SK-N-SH treated with all-trans-retinoic acid at 6 μM for 48 hours (cell line): ENCODE measurements around the gene ADGRG4.

Experiments used
- ATAC-seq: fragments of 200-7000 bp; cut with Tn5 transposase; 3 replicates; pipeline ENCODE4 v1.9.1; 2020; ENCODE audit warnings: mild to moderate bottlenecking, moderate library complexity
- ARNTL ChIP-seq: fragments of 450-650 bp; formaldehyde crosslinking; IDR thresholded peaks from 2 replicates; pipeline ENCODE4 v1.5.0; 2020; ENCODE audit warnings: low read depth, mild to moderate bottlenecking, moderate library complexity, borderline replicate concordance
- BACH2 ChIP-seq: fragments of 250-450 bp; sonication (Bioruptor Pico); IDR thresholded peaks from 2 replicates; pipeline ENCODE4 v1.9.0; 2021; ENCODE audit warnings: mild to moderate bottlenecking, borderline replicate concordance
- CSDC2 ChIP-seq: fragments of 250-450 bp; sonication (Bioruptor Pico); IDR thresholded peaks from 2 replicates; pipeline ENCODE4 v1.5.0; 2020; ENCODE audit warnings: mild to moderate bottlenecking, moderate library complexity
- ESRRG ChIP-seq: fragments of 250-450 bp; sonication (Bioruptor Pico); IDR thresholded peaks from 2 replicates; pipeline ENCODE4 v1.6.1; 2021; ENCODE audit warnings: mild to moderate bottlenecking
- GLIS3 ChIP-seq: fragments of 250-450 bp; sonication (Bioruptor Pico); IDR thresholded peaks from 2 replicates; pipeline ENCODE4 v1.5.0; 2020; ENCODE audit warnings: mild to moderate bottlenecking, moderate library complexity
- ISL1 ChIP-seq: fragments of 250-450 bp; sonication (Bioruptor Pico); IDR thresholded peaks from 2 replicates; pipeline ENCODE4 v2.1.2; 2022; ENCODE audit warnings: mild to moderate bottlenecking, moderate library complexity
- OSR1 ChIP-seq: fragments of 250-450 bp; sonication (Bioruptor Pico); IDR thresholded peaks from 2 replicates; pipeline ENCODE4 v1.8.0; 2022; ENCODE audit warnings: moderate library complexity, mild to moderate bottlenecking, inconsistent platforms
- PPARA ChIP-seq: fragments of 250-450 bp; sonication (Bioruptor Pico); IDR thresholded peaks from 2 replicates; pipeline ENCODE4 v1.5.0; 2020; ENCODE audit warnings: mild to moderate bottlenecking, borderline replicate concordance
- RARB ChIP-seq: fragments of 250-450 bp; sonication (Bioruptor Pico); IDR thresholded peaks from 2 replicates; pipeline ENCODE4 v1.8.0; 2021; ENCODE audit warnings: mild to moderate bottlenecking, moderate library complexity
- SNAI2 ChIP-seq: fragments of 250-450 bp; sonication (Bioruptor Pico); IDR thresholded peaks from 2 replicates; pipeline ENCODE4 v1.5.0; 2020; ENCODE audit warnings: mild to moderate bottlenecking, moderate library complexity
- TOX ChIP-seq: fragments of 250-450 bp; sonication (Bioruptor Pico); IDR thresholded peaks from 2 replicates; pipeline ENCODE4 v1.8.0; 2021; ENCODE audit warnings: mild to moderate bottlenecking, moderate library complexity, borderline replicate concordance
- ZC3H10 ChIP-seq: fragments of 250-450 bp; sonication (Bioruptor Pico); IDR thresholded peaks from 2 replicates; pipeline ENCODE4 v1.5.1; 2021; ENCODE audit warnings: mild to moderate bottlenecking, moderate library complexity
- ZFP3 ChIP-seq: fragments of 250-450 bp; sonication (Bioruptor Pico); IDR thresholded peaks from 2 replicates; pipeline ENCODE4 v1.5.0; 2020; ENCODE audit warnings: mild to moderate bottlenecking, moderate library complexity
- ZFP30 ChIP-seq: fragments of 450-650 bp; formaldehyde crosslinking; IDR thresholded peaks from 2 replicates; pipeline ENCODE4 v1.5.0; 2022; ENCODE audit warnings: mild to moderate bottlenecking, moderate library complexity
- ZNF565 ChIP-seq: fragments of 450-650 bp; formaldehyde crosslinking; conservative IDR thresholded peaks from 2 replicates; pipeline ENCODE4 v1.5.0; 2020; ENCODE audit warnings: low read depth, mild to moderate bottlenecking, moderate library complexity
- ZNF70 ChIP-seq: fragments of 450-650 bp; formaldehyde crosslinking; IDR thresholded peaks from 2 replicates; pipeline ENCODE4 v1.5.0; 2020; ENCODE audit warnings: mild to moderate bottlenecking, moderate library complexity
- ZNF8 ChIP-seq: fragments of 450-650 bp; formaldehyde crosslinking; IDR thresholded peaks from 2 replicates; pipeline ENCODE4 v1.5.0; 2020; ENCODE audit warnings: mild to moderate bottlenecking, moderate library complexity
- TF ChIP-seq, protein P1 (sequence below): fragments of 250-450 bp; sonication (Bioruptor Pico); IDR thresholded peaks from 2 replicates; pipeline ENCODE4 v1.5.0; 2020; ENCODE audit warnings: mild to moderate bottlenecking, moderate library complexity
- TF ChIP-seq, protein P2 (sequence below): fragments of 250-450 bp; sonication (Bioruptor Pico); IDR thresholded peaks from 2 replicates; pipeline ENCODE4 v1.8.0; 2020; ENCODE audit warnings: mild to moderate bottlenecking, moderate library complexity, borderline replicate concordance
- TF ChIP-seq, protein P3 (sequence below): fragments of 250-450 bp; sonication (Bioruptor Pico); IDR thresholded peaks from 2 replicates; pipeline ENCODE4 v1.5.1; 2021; ENCODE audit warnings: mild to moderate bottlenecking, moderate library complexity
- TF ChIP-seq, protein P4 (sequence below): fragments of 250-450 bp; sonication (Bioruptor Pico); IDR thresholded peaks from 2 replicates; pipeline ENCODE4 v1.5.1; 2020; ENCODE audit warnings: low read depth, mild to moderate bottlenecking, moderate library complexity
- TF ChIP-seq, protein P5 (sequence below): fragments of 250-450 bp; sonication (Bioruptor Pico); IDR thresholded peaks from 2 replicates; pipeline ENCODE4 v1.8.0; 2021; ENCODE audit warnings: low read depth, mild to moderate bottlenecking, moderate library complexity, borderline replicate concordance

ADGRG4 gene

DNA sequence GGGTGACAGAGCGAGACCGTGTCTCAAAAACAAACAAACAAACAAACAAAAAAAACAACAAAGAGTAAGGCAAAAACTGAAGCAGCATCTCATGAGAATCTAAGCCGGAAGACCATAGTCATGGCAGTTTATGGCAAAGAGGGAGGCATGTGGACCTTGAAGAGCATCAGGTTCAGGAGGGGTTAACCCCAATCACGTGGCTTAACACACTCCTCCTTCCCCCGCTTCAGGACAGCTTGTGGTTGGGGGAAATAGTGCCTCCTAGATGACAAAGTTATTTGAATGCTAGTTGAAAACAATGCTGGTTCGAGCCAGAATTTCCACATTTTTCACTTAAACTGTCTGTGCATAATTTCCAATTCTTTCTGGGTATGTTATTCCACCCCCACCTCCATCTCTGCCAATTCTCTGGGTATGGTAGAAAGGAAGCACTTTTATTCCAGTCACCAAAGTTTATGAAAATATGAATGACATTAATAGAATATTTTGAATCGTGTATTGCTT, 37.9 kb upstream of the ADGRG4 start (continued):
- TF ChIP-seq, protein P1, sequence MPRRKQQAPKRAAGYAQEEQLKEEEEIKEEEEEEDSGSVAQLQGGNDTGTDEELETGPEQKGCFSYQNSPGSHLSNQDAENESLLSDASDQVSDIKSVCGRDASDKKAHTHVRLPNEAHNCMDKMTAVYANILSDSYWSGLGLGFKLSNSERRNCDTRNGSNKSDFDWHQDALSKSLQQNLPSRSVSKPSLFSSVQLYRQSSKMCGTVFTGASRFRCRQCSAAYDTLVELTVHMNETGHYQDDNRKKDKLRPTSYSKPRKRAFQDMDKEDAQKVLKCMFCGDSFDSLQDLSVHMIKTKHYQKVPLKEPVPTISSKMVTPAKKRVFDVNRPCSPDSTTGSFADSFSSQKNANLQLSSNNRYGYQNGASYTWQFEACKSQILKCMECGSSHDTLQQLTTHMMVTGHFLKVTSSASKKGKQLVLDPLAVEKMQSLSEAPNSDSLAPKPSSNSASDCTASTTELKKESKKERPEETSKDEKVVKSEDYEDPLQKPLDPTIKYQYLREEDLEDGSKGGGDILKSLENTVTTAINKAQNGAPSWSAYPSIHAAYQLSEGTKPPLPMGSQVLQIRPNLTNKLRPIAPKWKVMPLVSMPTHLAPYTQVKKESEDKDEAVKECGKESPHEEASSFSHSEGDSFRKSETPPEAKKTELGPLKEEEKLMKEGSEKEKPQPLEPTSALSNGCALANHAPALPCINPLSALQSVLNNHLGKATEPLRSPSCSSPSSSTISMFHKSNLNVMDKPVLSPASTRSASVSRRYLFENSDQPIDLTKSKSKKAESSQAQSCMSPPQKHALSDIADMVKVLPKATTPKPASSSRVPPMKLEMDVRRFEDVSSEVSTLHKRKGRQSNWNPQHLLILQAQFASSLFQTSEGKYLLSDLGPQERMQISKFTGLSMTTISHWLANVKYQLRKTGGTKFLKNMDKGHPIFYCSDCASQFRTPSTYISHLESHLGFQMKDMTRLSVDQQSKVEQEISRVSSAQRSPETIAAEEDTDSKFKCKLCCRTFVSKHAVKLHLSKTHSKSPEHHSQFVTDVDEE (CRISPR knock-in tag) = no peak
- TF ChIP-seq ZNF565 = no peak
- TF ChIP-seq ZFP30 = no peak
- no peak for TF ChIP-seq ZC3H10 (CRISPR knock-in tag)
- TF ChIP-seq ISL1 (CRISPR knock-in tag) = no peak
- TF ChIP-seq ZNF8 (CRISPR knock-in tag) = no peak
- TF ChIP-seq BACH2 = no peak
- no peak for TF ChIP-seq ZFP3 (CRISPR knock-in tag)
- no peak for TF ChIP-seq CSDC2
- TF ChIP-seq, protein P2, sequence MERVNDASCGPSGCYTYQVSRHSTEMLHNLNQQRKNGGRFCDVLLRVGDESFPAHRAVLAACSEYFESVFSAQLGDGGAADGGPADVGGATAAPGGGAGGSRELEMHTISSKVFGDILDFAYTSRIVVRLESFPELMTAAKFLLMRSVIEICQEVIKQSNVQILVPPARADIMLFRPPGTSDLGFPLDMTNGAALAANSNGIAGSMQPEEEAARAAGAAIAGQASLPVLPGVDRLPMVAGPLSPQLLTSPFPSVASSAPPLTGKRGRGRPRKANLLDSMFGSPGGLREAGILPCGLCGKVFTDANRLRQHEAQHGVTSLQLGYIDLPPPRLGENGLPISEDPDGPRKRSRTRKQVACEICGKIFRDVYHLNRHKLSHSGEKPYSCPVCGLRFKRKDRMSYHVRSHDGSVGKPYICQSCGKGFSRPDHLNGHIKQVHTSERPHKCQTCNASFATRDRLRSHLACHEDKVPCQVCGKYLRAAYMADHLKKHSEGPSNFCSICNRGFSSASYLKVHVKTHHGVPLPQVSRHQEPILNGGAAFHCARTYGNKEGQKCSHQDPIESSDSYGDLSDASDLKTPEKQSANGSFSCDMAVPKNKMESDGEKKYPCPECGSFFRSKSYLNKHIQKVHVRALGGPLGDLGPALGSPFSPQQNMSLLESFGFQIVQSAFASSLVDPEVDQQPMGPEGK (CRISPR knock-in tag) = no peak

DNA sequence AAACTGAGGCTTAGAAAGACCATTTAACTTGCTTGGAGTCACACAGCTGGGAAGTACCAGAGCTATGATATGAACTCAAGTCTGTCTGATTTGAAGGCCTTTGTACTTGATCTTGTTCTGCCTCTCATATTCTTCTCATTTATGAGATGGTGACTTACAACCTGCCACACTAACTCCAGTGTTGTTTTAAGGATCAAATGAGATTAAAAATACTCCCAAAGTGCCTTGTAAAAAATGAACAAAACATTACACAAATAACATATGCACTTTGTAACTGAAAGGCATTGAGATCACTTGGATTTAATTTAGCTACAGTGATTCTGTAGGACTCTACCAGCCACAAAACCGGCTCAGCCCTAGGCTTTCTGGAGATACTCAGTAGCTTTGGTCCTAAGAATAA, 33.9 kb upstream of the ADGRG4 start:
- ATAC-seq = no peak
- TF ChIP-seq, protein P3, sequence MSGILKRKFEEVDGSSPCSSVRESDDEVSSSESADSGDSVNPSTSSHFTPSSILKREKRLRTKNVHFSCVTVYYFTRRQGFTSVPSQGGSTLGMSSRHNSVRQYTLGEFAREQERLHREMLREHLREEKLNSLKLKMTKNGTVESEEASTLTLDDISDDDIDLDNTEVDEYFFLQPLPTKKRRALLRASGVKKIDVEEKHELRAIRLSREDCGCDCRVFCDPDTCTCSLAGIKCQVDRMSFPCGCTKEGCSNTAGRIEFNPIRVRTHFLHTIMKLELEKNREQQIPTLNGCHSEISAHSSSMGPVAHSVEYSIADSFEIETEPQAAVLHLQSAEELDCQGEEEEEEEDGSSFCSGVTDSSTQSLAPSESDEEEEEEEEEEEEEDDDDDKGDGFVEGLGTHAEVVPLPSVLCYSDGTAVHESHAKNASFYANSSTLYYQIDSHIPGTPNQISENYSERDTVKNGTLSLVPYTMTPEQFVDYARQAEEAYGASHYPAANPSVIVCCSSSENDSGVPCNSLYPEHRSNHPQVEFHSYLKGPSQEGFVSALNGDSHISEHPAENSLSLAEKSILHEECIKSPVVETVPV = no peak
- TF ChIP-seq ESRRG (CRISPR knock-in tag) = no peak
- TF ChIP-seq, protein P1 (CRISPR knock-in tag) = no peak
- no peak for TF ChIP-seq ZNF70 (CRISPR knock-in tag)
- no peak for TF ChIP-seq OSR1
- no peak for TF ChIP-seq ARNTL (CRISPR knock-in tag)
- no peak for TF ChIP-seq TOX
- TF ChIP-seq ZNF565 = no peak
- no peak for TF ChIP-seq PPARA (CRISPR knock-in tag)
- TF ChIP-seq, protein P4, sequence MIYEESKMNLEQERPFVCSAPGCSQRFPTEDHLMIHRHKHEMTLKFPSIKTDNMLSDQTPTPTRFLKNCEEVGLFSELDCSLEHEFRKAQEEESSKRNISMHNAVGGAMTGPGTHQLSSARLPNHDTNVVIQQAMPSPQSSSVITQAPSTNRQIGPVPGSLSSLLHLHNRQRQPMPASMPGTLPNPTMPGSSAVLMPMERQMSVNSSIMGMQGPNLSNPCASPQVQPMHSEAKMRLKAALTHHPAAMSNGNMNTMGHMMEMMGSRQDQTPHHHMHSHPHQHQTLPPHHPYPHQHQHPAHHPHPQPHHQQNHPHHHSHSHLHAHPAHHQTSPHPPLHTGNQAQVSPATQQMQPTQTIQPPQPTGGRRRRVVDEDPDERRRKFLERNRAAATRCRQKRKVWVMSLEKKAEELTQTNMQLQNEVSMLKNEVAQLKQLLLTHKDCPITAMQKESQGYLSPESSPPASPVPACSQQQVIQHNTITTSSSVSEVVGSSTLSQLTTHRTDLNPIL (CRISPR knock-in tag) = no peak
- TF ChIP-seq, protein P2 (CRISPR knock-in tag) = no peak
- no peak for TF ChIP-seq GLIS3 (CRISPR knock-in tag)
- TF ChIP-seq, protein P5, sequence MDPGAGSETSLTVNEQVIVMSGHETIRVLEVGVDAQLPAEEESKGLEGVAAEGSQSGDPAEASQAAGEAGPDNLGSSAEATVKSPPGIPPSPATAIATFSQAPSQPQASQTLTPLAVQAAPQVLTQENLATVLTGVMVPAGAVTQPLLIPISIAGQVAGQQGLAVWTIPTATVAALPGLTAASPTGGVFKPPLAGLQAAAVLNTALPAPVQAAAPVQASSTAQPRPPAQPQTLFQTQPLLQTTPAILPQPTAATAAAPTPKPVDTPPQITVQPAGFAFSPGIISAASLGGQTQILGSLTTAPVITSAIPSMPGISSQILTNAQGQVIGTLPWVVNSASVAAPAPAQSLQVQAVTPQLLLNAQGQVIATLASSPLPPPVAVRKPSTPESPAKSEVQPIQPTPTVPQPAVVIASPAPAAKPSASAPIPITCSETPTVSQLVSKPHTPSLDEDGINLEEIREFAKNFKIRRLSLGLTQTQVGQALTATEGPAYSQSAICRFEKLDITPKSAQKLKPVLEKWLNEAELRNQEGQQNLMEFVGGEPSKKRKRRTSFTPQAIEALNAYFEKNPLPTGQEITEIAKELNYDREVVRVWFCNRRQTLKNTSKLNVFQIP (CRISPR knock-in tag) = no peak
- TF ChIP-seq ZFP30 = no peak
- no peak for TF ChIP-seq RARB (CRISPR knock-in tag)
- no peak for TF ChIP-seq CSDC2
- TF ChIP-seq ISL1 (CRISPR knock-in tag) = no peak
- TF ChIP-seq SNAI2 = no peak
- TF ChIP-seq BACH2 = no peak
- TF ChIP-seq ZFP3 (CRISPR knock-in tag) = no peak
